GM13976 (cell line): ENCODE results near the gene LEMD3.

Experiments
- DNase-seq: peaks from one replicate; pipeline ENCODE4 v3.0.0; 2012; ENCODE audit warnings: low spot score
- CTCF ChIP-seq: IDR thresholded peaks from 2 replicates; pipeline ENCODE4 v1.5.1; 2012; ENCODE audit warnings: borderline replicate concordance, mild to moderate bottlenecking; ENCODE audit not compliant: insufficient read depth; ENCODE audit errors: extremely low read depth, missing control alignments, control extremely low read depth
- in situ Hi-C: fragments of 300-500 bp; cut with MboI; formaldehyde crosslinking; loops from one replicate; pipeline ENCODE4 v1.12.0; 2022; ENCODE audit warnings: low sequenced_read_pairs, mixed read lengths, inconsistent platforms; ENCODE audit not compliant: unreplicated experiment

Gene LEMD3

DNA sequence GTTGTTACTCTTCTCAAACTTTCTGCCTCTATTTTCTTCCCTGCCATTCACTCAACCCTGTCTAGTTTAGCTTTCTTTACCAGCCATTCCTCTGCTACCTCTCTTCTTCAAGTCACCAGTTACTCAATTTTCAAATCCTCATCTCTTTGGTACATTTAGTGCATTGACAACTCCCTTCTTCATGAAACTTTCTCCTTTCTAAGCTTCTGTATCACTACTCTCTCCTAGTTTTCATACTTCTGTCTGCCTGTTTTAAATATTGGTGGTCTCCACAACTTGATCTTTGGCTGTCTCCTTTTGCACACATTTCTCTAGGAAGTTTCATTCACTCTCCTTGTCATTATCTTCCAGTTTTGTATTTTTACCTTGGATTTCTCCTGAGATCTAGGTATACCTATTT, 6.0 kb downstream of the LEMD3 start:
- no peak for DNase-seq
- in situ Hi-C loops = no loop called here
- no peak for TF ChIP-seq CTCF

- DNase-seq = no peak
- in situ Hi-C loops = no loop called here
- no peak for TF ChIP-seq CTCF
These were observed 12.8 kb downstream of the LEMD3 start for GRCh38 chr12:65182012-65182739.

- DNase-seq = no peak
- in situ Hi-C loops = no loop called here
- TF ChIP-seq CTCF = no peak
These were observed 14.9 kb downstream of the LEMD3 start for GRCh38 chr12:65184176-65184857.

GRCh38 chr12:65184858-65185229, 15.5 kb downstream of the LEMD3 start:
- no peak for TF ChIP-seq CTCF
- no peak for DNase-seq
- in situ Hi-C loops = no loop called here

DNA sequence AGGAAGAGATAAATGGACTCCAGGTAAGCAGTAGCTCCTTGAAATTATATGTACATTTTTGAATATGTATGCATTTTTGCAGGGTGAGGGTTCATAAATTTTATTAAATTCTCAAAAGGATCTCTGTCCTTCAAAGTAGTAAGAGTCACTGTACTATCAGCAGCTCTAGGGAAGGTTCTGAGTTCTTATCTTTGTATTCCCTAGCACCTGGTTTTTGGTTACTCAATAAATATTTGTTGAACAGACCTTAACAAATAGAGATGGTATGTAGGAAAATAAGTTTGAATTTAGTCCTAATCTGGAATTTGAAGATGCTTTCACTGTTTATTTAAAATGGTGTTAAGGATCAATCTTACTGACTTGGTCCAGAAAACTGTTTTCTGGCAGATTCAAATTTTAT, 18.3 kb downstream of the LEMD3 start:
- in situ Hi-C loops = no loop called here
- no peak for DNase-seq
- no peak for TF ChIP-seq CTCF

DNA sequence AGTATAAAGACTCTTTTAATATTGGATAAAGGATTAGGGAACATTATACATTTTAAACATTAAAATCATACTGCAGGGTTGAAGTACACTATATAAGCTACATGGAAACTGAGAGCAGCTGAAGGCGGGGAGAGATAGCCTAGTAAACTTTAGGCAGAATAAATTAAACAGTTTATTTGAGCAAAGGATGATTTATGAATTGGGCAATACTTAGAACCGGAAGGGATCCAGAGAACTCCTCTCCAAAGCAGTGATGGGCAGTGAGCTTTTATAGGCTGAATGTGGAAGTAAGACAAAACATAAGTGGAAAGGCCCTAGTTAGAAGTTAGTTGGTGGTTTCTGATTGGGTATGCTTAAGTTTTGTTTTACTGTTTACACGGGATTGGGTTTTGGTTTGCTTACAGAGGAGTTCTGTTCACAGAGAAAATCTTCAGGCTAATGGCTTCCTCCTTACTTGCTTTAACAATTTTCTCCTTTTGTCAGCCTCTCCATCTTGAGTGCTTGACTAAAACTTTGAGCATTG, 18.9 kb downstream of the LEMD3 start:
- no peak for DNase-seq
- in situ Hi-C loops = no loop called here
- TF ChIP-seq CTCF = no peak
